ENCODE measurements around the gene TRIO.

Gene TRIO

GRCh38 chr5:14313986-14314690 is 171.0 kb downstream of the TRIO start:
- in situ Hi-C loops (cut with HindIII; ENCODE audit: low sequenced_read_pairs) = no loop called here
- no peak for DNase-seq (ENCODE audit: low read depth)
- TF ChIP-seq CTCF (IDR thresholded peaks at IDR 0.05; ENCODE audit: low read depth, low read length, missing control alignments) = no peak
- H3K4me3 ChIP-seq (ENCODE audit: low read depth, low read length) = no peak overlapping the region

GRCh38 chr5:14316471-14316870 is 173.3 kb downstream of the TRIO start:
- H3K4me3 ChIP-seq (ENCODE audit: low read depth, low read length) = no peak overlapping the region
- in situ Hi-C loops (cut with HindIII; ENCODE audit: low sequenced_read_pairs) = no loop called here
- TF ChIP-seq CTCF (IDR thresholded peaks at IDR 0.05; ENCODE audit: low read depth, low read length, missing control alignments) = no peak
- DNase-seq (ENCODE audit: low read depth) = no peak

GRCh38 chr5:14319102-14319501 is 176.0 kb downstream of the TRIO start:
- TF ChIP-seq CTCF (IDR thresholded peaks at IDR 0.05; ENCODE audit: low read depth, low read length, missing control alignments) = no peak
- no peak for DNase-seq (ENCODE audit: low read depth)
- no peak overlapping the region for H3K4me3 ChIP-seq (ENCODE audit: low read depth, low read length)
- in situ Hi-C loops (cut with HindIII; ENCODE audit: low sequenced_read_pairs) = no loop called here

- no peak overlapping the region for H3K4me3 ChIP-seq (ENCODE audit: low read depth, low read length)
- no peak for DNase-seq (ENCODE audit: low read depth)
- in situ Hi-C loops (cut with HindIII; ENCODE audit: low sequenced_read_pairs) = no loop called here
- TF ChIP-seq CTCF (IDR thresholded peaks at IDR 0.05; ENCODE audit: low read depth, low read length, missing control alignments) = no peak
Measured at GRCh38 chr5:14321936-14322335, 178.8 kb downstream of the TRIO start.

GRCh38 chr5:14322437-14323187 is 179.5 kb downstream of the TRIO start:
- no peak overlapping the region for H3K4me3 ChIP-seq (ENCODE audit: low read depth, low read length)
- DNase-seq (ENCODE audit: low read depth) = no peak
- in situ Hi-C loops (cut with HindIII; ENCODE audit: low sequenced_read_pairs) = no loop called here
- no peak for TF ChIP-seq CTCF (IDR thresholded peaks at IDR 0.05; ENCODE audit: low read depth, low read length, missing control alignments)

GRCh38 chr5:14323466-14323865 is 180.3 kb downstream of the TRIO start:
- in situ Hi-C loops (cut with HindIII; ENCODE audit: low sequenced_read_pairs) = no loop called here
- H3K4me3 ChIP-seq (ENCODE audit: low read depth, low read length) = no peak overlapping the region
- no peak for TF ChIP-seq CTCF (IDR thresholded peaks at IDR 0.05; ENCODE audit: low read depth, low read length, missing control alignments)
- DNase-seq (ENCODE audit: low read depth) = no peak

All from astrocyte of the cerebellum (primary cell).